Fibroblast of lung (primary cell): Measurements from ENCODE around the gene MRTFA.

Experiments
- CTCF ChIP-seq, 2 donors: IDR thresholded peaks in 1 of 2; conservative IDR thresholded peaks in 1 of 2; 1 replicate in 1 of 2; 2 replicates in 1 of 2; pipeline ENCODE4 v1.5.1; 2011 to 2012; ENCODE audit warnings: low read length in 2 of 2, control low read depth in 1 of 2, inconsistent platforms in 1 of 2, low read depth in 1 of 2, mild to moderate bottlenecking in 1 of 2
- EZH2 ChIP-seq: IDR thresholded peaks from 2 replicates; pipeline ENCODE4 v1.5.1; 2012; ENCODE audit warnings: low read length, control low read depth, mild to moderate bottlenecking; ENCODE audit errors: missing control alignments

- peak; percentile 49 to 76 for TF ChIP-seq CTCF (conservative IDR thresholded peaks at IDR 0.05 in 1 of 2, IDR thresholded peaks at IDR 0.05 in 1 of 2; ENCODE audit: low read depth in 1 of 2, low read length in 2 of 2)
- no peak for TF ChIP-seq EZH2
Observed at GRCh38 chr22:40487663-40488249, 148.8 kb downstream of the MRTFA start.
